Gastroesophageal sphincter (tissue), 4 donors: ENCODE data around the gene XPO6. TPM values are rescaled to one million over a fixed set of nuclear protein-coding genes. Genes with fewer than 3 reads are reported as not detected.

Experiments used
- ATAC-seq: fragments of 150-250 bp; one replicate; pipeline ENCODE4 v1.9.1; 2016; ENCODE audit warnings: mild to moderate bottlenecking, moderate library complexity
- H3K27ac ChIP-seq, 4 donors: fragments of 200-600 bp; sonication (generic) in 3 of 4; 1 replicate in 3 of 4; 2 replicates in 1 of 4; pipeline ENCODE4 v1.5.1; 2016 to 2019
- H3K27me3 ChIP-seq: fragments of 200-600 bp; sonication (generic); one replicate; pipeline ENCODE4 v1.5.1; 2019
- H3K36me3 ChIP-seq, 2 donors: fragments of 200-600 bp; sonication (generic); one replicate each; pipeline ENCODE4 v1.5.1; 2019; ENCODE audit warnings: control low read depth in 1 of 2
- H3K4me1 ChIP-seq, 3 donors: fragments of 200-600 bp; sonication (generic); 1 replicate in 2 of 3; 2 replicates in 1 of 3; pipeline ENCODE4 v1.5.1; 2016 to 2019; ENCODE audit warnings: control low read depth in 2 of 3
- H3K4me3 ChIP-seq, 2 donors: fragments of 200-600 bp; sonication (generic); one replicate each; pipeline ENCODE4 v1.5.1; 2019; ENCODE audit warnings: mild to moderate bottlenecking in 1 of 2, moderate library complexity in 1 of 2
- H3K9me3 ChIP-seq, 3 donors: fragments of 200-600 bp; sonication (generic); one replicate each; pipeline ENCODE4 v1.5.1; 2017 to 2019; ENCODE audit warnings: control low read depth in 2 of 3
- CTCF ChIP-seq, 4 experiments: fragments of 200-600 bp in 2 of 4; fragments of 450-650 bp in 2 of 4; sonication (generic) in 1 of 4; IDR thresholded peaks; one replicate each; pipeline ENCODE4 v1.5.1; 2017 to 2019; ENCODE audit warnings: antibody characterized with exemption in 4 of 4, mild to moderate bottlenecking in 2 of 4, moderate library complexity in 2 of 4
- EP300 ChIP-seq: sonication (generic); formaldehyde crosslinking; IDR thresholded peaks from one replicate; pipeline ENCODE4 v1.6.1; 2017; ENCODE audit warnings: antibody characterized with exemption, mild to moderate bottlenecking
- POLR2A ChIP-seq, 2 donors: fragments of 450-650 bp; IDR thresholded peaks; one replicate each; pipeline ENCODE4 v1.6.1; 2017; ENCODE audit warnings: antibody characterized with exemption in 2 of 2, mild to moderate bottlenecking in 2 of 2, moderate library complexity in 1 of 2
- POLR2AphosphoS5 ChIP-seq: sonication (generic); formaldehyde crosslinking; IDR thresholded peaks from one replicate; pipeline ENCODE4 v1.6.1; 2017; ENCODE audit warnings: antibody characterized with exemption
- WGBS, 2 donors: methylation state at CpG; one replicate each; pipeline ENCODE4 v1.1.5; 2018; ENCODE audit warnings: low coverage in 1 of 2; 5-methylcytosine and 5-hydroxymethylcytosine counted together
- total RNA-seq, 4 donors: library from RNA; depleted of rRNA; stranded (reverse); fragments of >200 nt; gene quantifications; one replicate each; pipeline ENCODE4 v1.1.0, GENCODE V29; 2016

XPO6 gene
- total RNA-seq, 4 donors from 2014 or later = 35.3 to 80.2 (median 66.8) TPM

GRCh38 chr16:28175715-28176114, 36.0 kb downstream of the XPO6 start:
- no peaks in the 10 kb centered on the region for H3K9me3 ChIP-seq
- TF ChIP-seq POLR2AphosphoS5 (no peak), CTCF (IDR thresholded peaks at IDR 0.05) (no peak), POLR2A (IDR thresholded peaks at IDR 0.05) (no peak), EP300 (no peak)
- H3K4me1 ChIP-seq = peaks cover 0 to 5% (median under 1%) of the 10 kb centered on the region in 3 donors
- peaks cover 0 to 68% of the 10 kb centered on the region in 2 donors for H3K36me3 ChIP-seq
- H3K27me3 ChIP-seq = no peaks in the 10 kb centered on the region
- no peak for ATAC-seq
- 89 to 92% methylated on average over 5 of the region's 5 CpGs for WGBS, 2 donors
- no peak overlapping the region for H3K4me3 ChIP-seq
- H3K27ac ChIP-seq = no peak overlapping the region

GRCh38 chr16:28172336-28172735, 39.4 kb downstream of the XPO6 start:
- Histone ChIP-seq H3K27ac (no peak overlapping the region), H3K27me3 (no peaks in the 10 kb centered on the region), H3K4me3 (no peak overlapping the region), H3K9me3 (no peaks in the 10 kb centered on the region), H3K4me1 (no peaks in the 10 kb centered on the region), H3K36me3 (peaks cover 0 to 87% of the 10 kb centered on the region in 2 donors)
- ATAC-seq = no peak
- WGBS, 2 donors = 90 to 94% methylated on average over 2 to 4 of the region's 9 CpGs
- TF ChIP-seq EP300 (no peak), POLR2AphosphoS5 (no peak), CTCF (IDR thresholded peaks at IDR 0.05) (no peak), POLR2A (IDR thresholded peaks at IDR 0.05) (no peak)

- Histone ChIP-seq H3K9me3 (no peaks in the 10 kb centered on the region), H3K4me1 (no peaks in the 10 kb centered on the region), H3K27ac (no peak overlapping the region), H3K4me3 (no peak overlapping the region), H3K36me3 (peaks cover 0 to 87% of the 10 kb centered on the region in 2 donors), H3K27me3 (no peaks in the 10 kb centered on the region)
- no peak for ATAC-seq
- TF ChIP-seq CTCF (IDR thresholded peaks at IDR 0.05) = no peak
- TF ChIP-seq EP300 = no peak
- no peak for TF ChIP-seq POLR2AphosphoS5
- no peak for TF ChIP-seq POLR2A (IDR thresholded peaks at IDR 0.05)
- 75 to 89% methylated on average over 2 of the region's 2 CpGs for WGBS, 2 donors
These were observed 39.9 kb downstream of the XPO6 start for GRCh38 chr16:28171816-28172215.

GRCh38 chr16:28168991-28169554, 42.7 kb downstream of the XPO6 start:
- peaks cover 0 to 84% of the 10 kb centered on the region in 2 donors for H3K36me3 ChIP-seq
- H3K4me1 ChIP-seq = peaks cover 0 to 7% (median under 1%) of the 10 kb centered on the region in 3 donors
- H3K9me3 ChIP-seq = no peaks in the 10 kb centered on the region
- ATAC-seq = no peak
- H3K27ac ChIP-seq = no peak overlapping the region
- WGBS, 2 donors = 80% methylated on average over 3 to 6 of the region's 6 CpGs
- TF ChIP-seq POLR2A (IDR thresholded peaks at IDR 0.05) = no peak
- no peak for TF ChIP-seq POLR2AphosphoS5
- no peak for TF ChIP-seq EP300
- no peak for TF ChIP-seq CTCF (IDR thresholded peaks at IDR 0.05)
- H3K27me3 ChIP-seq = no peaks in the 10 kb centered on the region
- no peak overlapping the region for H3K4me3 ChIP-seq

GRCh38 chr16:28167730-28168129, 44.0 kb downstream of the XPO6 start:
- Histone ChIP-seq H3K9me3 (no peaks in the 10 kb centered on the region), H3K36me3 (peaks cover 0 to 70% of the 10 kb centered on the region in 2 donors)
- 86 to 100% methylated on average over 2 to 3 of the region's 3 CpGs for WGBS, 2 donors

More at GRCh38 chr16:28167730-28168129, 44.0 kb downstream of the XPO6 start:
- Histone ChIP-seq H3K27me3 (no peaks in the 10 kb centered on the region), H3K4me1 (peaks cover 0 to 14% (median 4%) of the 10 kb centered on the region in 3 donors), H3K4me3 (no peak overlapping the region), H3K27ac (no peak overlapping the region)
- TF ChIP-seq CTCF (IDR thresholded peaks at IDR 0.05) (no peak), POLR2AphosphoS5 (no peak), POLR2A (IDR thresholded peaks at IDR 0.05) (no peak), EP300 (no peak)
- ATAC-seq = no peak
